NCI-H1436 treated with DMSO at 0.1 percent for 48 hours (cell line): ENCODE data around the gene CDK3.
"Not testable (repeated sequence)": the region's sequence is repeated elsewhere in the genome, so short reads cannot be mapped to it uniquely, and the experiment has no call there.

Source experiments
- DNase-seq: peaks from one replicate; lab custom pipeline; 2025; lab: John Stamatoyannopoulos, UW

Gene CDK3

DNA sequence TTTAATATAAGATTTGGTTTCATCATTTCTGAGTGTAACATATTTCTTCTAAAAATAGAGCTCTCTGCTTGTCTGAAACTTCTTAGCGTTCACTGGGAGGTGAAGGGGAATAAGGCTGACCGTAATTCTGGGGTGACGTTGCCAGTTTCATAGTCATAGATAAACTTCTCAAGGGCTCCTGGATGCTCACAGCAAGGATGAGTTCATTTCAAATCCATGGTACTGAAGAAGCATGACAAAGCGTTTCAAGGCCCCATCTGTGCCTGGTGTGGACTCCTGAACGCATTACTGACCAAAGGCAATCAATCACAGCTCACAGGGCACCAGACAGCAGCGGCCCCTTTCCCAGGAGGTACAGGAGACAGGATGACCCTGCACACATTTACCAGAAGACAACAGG is 38.5 kb downstream of the CDK3 start:
- no peak for DNase-seq

DNA sequence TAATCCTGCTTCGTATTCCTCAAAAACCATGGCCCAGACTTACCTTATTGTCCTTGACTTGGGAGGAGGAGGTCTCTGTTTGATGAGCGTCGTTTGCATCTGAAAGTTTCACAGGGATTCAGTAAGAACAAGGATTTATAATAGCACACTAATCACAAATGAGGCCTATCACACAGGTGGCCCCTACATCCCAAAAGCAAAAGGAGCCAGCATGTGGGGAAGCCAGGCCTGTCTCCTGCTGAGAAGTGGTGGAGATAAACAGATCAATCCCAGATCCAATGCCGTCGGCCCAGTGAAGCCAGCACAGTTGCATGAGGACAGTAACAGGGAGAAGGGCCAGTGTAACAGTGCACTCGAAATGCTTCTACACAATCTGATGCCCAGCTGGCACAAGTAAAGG is 39.7 kb downstream of the CDK3 start:
- DNase-seq, result no peak

DNA sequence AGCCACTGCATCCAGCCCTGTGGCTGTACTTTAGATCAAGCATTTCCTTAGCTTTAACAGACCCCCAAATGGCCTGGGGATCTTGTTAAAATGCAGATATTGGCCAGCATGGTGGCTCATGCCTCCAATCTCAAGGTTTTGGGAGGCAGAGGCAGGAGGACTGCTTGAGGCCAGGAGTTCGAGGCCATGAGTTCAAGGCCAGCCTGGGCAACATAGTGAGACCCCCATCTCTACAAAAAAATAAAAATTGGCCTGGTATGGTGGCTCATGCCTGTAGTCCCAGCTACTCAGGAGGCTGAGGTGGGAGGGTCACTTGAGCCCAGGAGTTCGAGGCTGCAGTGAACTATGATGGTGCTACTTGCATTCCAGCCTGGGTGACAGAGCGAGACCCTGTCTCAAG is 42.2 kb downstream of the CDK3 start:
- DNase-seq, result not testable (repeated sequence)

DNA sequence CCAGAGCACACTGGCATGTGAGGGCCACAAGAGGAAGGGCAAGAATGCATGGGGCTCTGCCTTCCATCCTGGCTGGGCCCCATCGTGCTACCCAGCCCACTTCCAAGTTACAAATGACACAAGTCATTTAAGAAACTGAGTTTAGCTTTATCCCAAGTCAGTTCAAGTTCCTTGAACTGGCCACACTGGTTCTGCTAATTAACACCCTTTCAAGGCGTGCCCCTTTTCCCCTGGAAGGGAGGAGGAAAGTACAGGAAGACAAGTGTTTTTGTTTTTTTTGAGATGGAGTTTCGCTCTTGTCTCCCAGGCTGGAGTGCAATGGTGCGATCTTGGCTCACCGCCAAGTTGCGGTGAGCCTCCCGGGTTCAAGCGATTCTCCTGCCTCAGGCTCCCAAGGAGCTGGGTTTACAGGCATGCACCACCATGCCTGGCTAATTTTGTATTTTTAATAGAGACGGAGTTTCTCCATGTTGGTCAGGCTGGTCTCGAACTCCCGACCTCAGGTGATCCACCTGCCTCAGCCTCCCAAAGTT is 43.9 kb downstream of the CDK3 start:
- DNase-seq, result not testable (repeated sequence)

GRCh38 chr17:76046064-76046463 is 45.4 kb downstream of the CDK3 start:
- DNase-seq, result no peak

DNA sequence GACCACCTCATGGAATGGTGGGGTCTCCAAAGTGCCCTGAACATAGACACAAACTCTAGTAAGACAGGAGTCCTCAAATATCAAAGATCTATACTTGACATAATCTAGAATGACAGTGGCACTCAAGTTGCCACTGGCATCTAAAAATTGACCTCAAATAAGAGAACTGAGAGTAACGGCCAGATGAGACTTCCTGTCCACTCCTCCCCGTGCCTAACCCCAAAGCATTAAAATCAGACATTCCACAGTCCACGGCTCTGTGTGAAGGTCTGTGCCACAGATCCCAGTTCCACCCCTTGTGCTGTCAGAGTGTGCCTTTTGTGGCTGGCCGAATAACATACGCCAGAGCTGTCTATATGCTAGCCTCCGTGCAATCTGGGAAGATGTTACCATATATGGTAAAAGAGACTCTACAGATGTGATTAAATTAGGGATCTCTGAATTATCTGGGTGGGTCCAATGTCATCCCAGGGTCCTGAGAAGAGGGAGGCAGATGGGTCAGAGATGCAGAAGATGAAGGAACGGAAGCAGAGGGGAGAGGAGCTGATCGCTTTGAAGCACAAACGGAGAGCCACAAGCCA is 47.5 kb downstream of the CDK3 start:
- DNase-seq, result no peak

DNA sequence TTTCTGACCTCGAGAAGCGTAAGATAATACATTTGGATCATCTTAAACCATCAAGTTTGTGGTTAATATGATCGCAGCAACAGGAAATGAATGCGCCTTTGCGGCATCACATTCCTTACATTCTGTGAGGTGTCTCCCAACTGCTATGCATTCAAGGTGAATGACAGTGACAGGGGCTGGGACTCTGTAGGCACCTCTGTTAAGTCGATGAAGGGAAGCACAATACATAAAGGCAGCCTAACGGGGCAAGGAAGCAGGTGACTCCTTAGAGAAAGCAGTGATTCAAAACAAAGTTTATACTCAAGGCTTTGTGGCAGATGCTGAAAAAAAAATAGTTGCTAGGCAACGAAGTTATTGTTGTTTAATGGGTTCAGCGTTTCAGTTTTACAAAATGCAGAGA is 48.1 kb downstream of the CDK3 start:
- no peak for DNase-seq

GRCh38 chr17:76049239-76049638 is 48.6 kb downstream of the CDK3 start:
- no peak for DNase-seq

- no peak for DNase-seq
Measured at GRCh38 chr17:76049836-76050537, 49.3 kb downstream of the CDK3 start.

DNA sequence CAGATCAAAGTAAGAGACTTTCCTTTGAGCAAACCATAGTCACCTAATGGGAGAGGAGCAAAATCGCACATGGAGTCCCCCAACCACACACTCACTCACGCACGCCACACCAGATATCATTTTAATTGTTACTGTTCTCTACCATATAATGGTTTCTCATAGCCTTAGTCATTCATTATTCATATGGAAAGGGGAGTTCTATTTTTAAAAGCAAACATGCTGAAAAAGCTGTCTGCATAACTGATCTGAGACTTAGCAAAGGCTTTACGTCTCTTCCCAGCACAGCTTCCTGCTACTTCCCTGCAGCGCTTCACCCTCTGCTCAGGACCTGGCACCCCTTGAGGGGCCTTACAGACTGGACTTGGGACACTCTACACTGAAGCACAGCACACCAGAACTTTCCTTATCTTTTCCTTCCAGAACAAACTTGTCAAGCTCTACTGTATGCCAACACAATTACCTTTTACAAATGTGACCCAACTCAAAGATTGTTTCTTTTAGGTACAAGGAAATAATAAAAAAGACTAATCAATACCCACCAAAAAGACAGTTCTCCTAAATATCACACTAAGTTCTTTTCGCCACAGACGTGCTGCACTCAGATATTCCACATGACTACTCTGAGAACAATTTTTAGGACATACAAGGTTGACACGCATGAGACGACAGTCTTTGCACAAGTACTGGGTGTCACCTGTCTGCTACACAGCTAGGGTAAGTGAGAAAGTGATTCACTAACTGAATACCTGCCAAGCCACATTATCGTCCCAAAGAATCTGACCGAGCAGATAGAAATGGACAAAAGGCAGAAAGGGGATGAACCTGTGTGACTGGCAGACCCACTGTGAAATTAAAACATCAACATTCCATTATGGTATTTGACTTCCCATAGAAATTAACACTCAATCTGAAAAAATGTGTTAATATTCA is 50.1 kb downstream of the CDK3 start:
- DNase-seq, result no peak

- DNase-seq, result no peak
Measured at GRCh38 chr17:76051561-76051960, 50.9 kb downstream of the CDK3 start.

DNA sequence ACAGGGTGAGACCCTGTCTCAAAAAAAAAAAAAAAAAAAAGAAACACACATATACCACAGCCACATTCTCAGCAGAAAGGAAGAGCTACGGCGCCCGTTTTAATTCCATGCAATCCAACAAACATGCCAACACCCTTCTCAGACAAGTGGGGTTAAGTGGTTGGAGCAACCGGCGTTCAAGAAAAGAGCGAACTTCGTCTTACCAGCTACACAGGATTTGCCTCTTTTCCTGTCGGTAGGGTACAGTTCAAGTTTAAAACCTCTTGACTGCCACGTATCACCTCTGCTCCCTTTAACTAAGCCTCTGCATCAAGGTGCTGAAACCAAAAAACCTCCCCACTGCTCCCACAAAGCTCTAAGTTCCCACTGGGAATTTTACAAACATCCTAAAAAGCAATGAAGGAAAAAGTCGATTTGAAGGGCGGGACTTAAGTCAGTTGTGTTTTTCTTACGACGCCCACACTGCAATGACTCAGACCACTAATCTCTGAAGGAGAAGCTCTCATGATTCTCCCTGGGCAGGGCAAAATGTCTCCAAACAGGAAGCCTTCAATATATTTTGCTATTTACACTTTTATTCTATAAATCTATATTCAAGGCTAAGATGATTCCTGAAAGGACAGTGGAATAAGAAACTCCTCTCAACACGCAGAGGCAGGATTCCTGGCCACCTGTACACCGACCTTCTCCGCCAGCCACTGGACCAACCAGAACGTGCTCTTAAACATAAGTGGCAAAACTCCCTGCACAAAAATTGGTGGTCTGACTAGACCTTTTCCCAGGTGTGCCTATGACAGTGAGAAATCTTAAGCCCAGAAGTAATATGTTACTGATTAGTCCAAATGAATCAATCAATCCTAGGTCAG is 52.8 kb downstream of the CDK3 start:
- DNase-seq, result no peak

GRCh38 chr17:76054112-76054476 is 53.4 kb downstream of the CDK3 start:
- DNase-seq, result no peak
